ENCODE measurements around the gene RHBDD3.

RHBDD3 gene

DNA sequence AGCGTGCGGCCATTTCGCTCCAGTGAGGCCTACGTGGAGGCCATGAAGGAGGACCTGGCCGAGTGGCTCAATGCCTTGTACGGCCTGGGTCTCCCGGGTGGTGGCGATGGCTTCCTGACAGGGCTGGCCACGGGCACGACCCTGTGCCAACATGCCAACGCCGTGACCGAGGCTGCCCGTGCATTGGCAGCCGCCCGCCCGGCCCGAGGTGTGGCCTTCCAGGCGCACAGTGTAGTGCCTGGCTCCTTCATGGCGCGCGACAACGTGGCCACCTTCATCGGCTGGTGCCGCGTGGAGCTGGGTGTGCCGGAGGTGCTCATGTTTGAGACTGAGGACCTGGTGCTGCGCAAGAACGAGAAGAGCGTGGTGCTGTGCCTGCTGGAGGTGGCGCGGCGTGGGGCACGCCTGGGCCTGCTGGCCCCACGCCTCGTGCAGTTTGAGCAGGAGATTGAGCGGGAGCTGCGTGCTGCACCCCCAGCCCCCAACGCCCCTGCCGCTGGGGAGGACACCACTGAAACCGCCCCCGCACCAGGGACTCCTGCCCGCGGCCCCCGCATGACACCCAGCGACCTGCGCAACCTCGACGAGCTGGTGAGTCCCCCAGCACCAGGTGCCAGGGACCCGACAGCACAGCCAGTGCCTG is 40.5 kb upstream of the RHBDD3 start:
- Histone ChIP-seq H3K79me2 (ENCODE audit: low read length) (no peaks in the 10 kb centered on the region), H4K20me1 (ENCODE audit: insufficient read depth, low read length) (no peaks in the 10 kb centered on the region), H3K4me1 (ENCODE audit: low read length) (peaks cover 4% of the 10 kb centered on the region; the same call in 1 of the 2 replicates), H3K9me3 (ENCODE audit: insufficient read depth, low read length) (no peaks in the 10 kb centered on the region), H3K4me2 (ENCODE audit: low read length) (no peak overlapping the region), H2AFZ (ENCODE audit: low read depth, low read length) (no peak overlapping the region), H3K36me3 (replicated peaks; ENCODE audit: low read depth, low read length) (no peaks in the 10 kb centered on the region), H3K27me3 (ENCODE audit: low read depth, low read length) (peaks cover 5% of the 10 kb centered on the region; the same call in 1 of the 2 replicates), H3K9ac (ENCODE audit: low read length) (no peak overlapping the region), H3K4me3 (ENCODE audit: low read length) (no peak overlapping the region), H3K27ac (ENCODE audit: low read length) (no peak overlapping the region)
- TF ChIP-seq, protein P1, sequence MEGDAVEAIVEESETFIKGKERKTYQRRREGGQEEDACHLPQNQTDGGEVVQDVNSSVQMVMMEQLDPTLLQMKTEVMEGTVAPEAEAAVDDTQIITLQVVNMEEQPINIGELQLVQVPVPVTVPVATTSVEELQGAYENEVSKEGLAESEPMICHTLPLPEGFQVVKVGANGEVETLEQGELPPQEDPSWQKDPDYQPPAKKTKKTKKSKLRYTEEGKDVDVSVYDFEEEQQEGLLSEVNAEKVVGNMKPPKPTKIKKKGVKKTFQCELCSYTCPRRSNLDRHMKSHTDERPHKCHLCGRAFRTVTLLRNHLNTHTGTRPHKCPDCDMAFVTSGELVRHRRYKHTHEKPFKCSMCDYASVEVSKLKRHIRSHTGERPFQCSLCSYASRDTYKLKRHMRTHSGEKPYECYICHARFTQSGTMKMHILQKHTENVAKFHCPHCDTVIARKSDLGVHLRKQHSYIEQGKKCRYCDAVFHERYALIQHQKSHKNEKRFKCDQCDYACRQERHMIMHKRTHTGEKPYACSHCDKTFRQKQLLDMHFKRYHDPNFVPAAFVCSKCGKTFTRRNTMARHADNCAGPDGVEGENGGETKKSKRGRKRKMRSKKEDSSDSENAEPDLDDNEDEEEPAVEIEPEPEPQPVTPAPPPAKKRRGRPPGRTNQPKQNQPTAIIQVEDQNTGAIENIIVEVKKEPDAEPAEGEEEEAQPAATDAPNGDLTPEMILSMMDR (IDR thresholded peaks at IDR 0.05; ENCODE audit: low read depth, low read length) = no peak
- no peak for TF ChIP-seq EZH2phosphoT487 (IDR thresholded peaks at IDR 0.05; ENCODE audit: low read depth)

DNA sequence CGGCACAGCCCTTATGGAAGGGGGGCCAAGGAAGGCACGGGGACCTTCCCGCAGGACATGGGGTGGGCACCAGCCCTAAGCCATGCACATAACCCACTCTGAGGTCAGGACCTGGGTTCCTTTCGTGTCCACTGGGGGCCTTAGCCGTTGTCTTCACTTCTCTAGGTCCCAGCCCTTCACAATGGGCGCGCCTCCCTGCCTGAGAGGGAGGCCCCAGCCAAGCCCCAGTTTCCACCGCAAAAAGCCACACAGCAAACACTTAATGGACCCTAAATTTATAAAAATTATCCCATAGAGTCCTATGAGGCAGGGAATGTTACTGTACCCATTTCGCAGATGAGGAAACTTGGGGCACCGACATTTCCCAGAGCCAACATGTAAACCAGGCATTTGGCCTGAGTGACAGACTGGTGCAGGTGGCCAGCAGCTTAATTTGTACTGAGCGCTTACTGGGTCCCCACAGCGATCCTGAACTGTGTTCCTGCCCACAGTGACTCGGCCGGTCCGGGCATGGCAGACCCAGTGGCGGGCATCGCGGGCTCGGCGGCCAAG is 39.9 kb upstream of the RHBDD3 start:
- H3K4me2 ChIP-seq (ENCODE audit: low read length) = no peak overlapping the region
- TF ChIP-seq, protein P1 (IDR thresholded peaks at IDR 0.05; ENCODE audit: low read depth, low read length) = no peak
- no peak for TF ChIP-seq EZH2phosphoT487 (IDR thresholded peaks at IDR 0.05; ENCODE audit: low read depth)
- H3K79me2 ChIP-seq (ENCODE audit: low read length) = no peaks in the 10 kb centered on the region
- no peak overlapping the region for H3K9ac ChIP-seq (ENCODE audit: low read length)
- H3K4me1 ChIP-seq (ENCODE audit: low read length) = peaks cover 4% of the 10 kb centered on the region; the same call in 1 of the 2 replicates
- no peak overlapping the region for H3K4me3 ChIP-seq (ENCODE audit: low read length)
- H3K27ac ChIP-seq (ENCODE audit: low read length) = no peak overlapping the region
- H3K27me3 ChIP-seq (ENCODE audit: low read depth, low read length) = peaks cover 5% of the 10 kb centered on the region; the same call in 1 of the 2 replicates
- H2AFZ ChIP-seq (ENCODE audit: low read depth, low read length) = no peak overlapping the region
- no peaks in the 10 kb centered on the region for H3K36me3 ChIP-seq (replicated peaks; ENCODE audit: low read depth, low read length)
- no peaks in the 10 kb centered on the region for H4K20me1 ChIP-seq (ENCODE audit: insufficient read depth, low read length)
- no peaks in the 10 kb centered on the region for H3K9me3 ChIP-seq (ENCODE audit: insufficient read depth, low read length)

DNA sequence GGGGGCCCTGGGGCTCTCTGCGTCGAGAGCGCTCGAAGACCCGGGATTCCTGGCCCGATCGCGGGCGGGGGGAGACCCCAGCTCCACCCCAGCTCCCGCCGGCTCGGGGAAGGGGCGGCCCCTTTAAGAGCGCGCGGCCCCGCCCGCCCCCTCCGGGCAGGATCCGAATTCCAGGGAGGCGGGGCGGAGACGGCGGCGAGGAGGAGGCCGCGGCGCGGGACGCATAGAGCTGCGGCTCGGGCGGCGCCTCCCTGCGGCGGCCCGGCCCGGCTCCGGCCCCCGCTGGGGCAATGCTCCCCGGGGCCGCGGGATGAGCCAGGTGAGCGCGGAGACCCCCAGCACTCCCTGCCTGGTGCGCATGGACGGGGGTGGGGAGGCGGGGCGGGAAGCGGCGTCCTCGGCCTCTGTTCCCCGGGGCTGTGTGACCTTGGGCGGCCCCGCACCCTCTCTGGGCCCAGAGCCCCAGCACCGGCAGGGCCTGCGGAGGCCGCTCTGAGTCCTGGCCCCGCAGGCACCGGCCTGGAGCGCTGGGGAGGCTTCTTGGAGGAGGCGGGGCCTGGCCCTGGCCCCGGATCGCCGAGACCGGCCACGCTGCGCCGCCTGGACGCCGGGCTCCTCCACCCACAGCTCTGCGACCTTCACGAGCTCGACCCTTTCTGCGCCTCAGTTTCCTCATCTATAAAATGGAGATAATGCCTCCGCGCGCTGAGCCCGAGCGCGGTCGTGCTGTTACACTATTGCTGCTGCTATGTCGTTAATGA is 39.2 kb upstream of the RHBDD3 start:
- Histone ChIP-seq H3K4me3 (ENCODE audit: low read length) (peak overlapping the region; percentile 77), H3K27me3 (ENCODE audit: low read depth, low read length) (peaks cover 5% of the 10 kb centered on the region; the same call in 1 of the 2 replicates), H3K79me2 (ENCODE audit: low read length) (no peaks in the 10 kb centered on the region), H2AFZ (ENCODE audit: low read depth, low read length) (peak overlapping the region; percentile 87), H3K9ac (ENCODE audit: low read length) (peak overlapping the region; percentile 45), H3K9me3 (ENCODE audit: insufficient read depth, low read length) (no peaks in the 10 kb centered on the region), H4K20me1 (ENCODE audit: insufficient read depth, low read length) (no peaks in the 10 kb centered on the region), H3K4me2 (ENCODE audit: low read length) (peak overlapping the region; percentile 92), H3K36me3 (replicated peaks; ENCODE audit: low read depth, low read length) (no peaks in the 10 kb centered on the region), H3K4me1 (ENCODE audit: low read length) (peaks cover 4% of the 10 kb centered on the region; the same call in 1 of the 2 replicates), H3K27ac (ENCODE audit: low read length) (no peak overlapping the region)
- TF ChIP-seq EZH2phosphoT487 (IDR thresholded peaks at IDR 0.05; ENCODE audit: low read depth) = no peak
- TF ChIP-seq, protein P1 (IDR thresholded peaks at IDR 0.05; ENCODE audit: low read depth, low read length) = no peak
